ENCODE results near the gene SULF2. TPM values are rescaled to one million over a fixed set of nuclear protein-coding genes. Genes with fewer than 3 reads are reported as not detected.

SULF2 gene
- total RNA-seq, 1 donor from 2014 or later: 78.2 TPM

- no peak for TF ChIP-seq CTCF (IDR thresholded peaks at IDR 0.05; ENCODE audit: insufficient read depth, low read length, poor library complexity, severe bottlenecking)
- DNase-seq (ENCODE audit: low read depth): no peak
- Histone ChIP-seq H3K4me3 (ENCODE audit: low read depth, low read length) (no peak overlapping the region), H3K36me3 (ENCODE audit: control insufficient read depth, insufficient read depth, low read length) (no peaks in the 10 kb centered on the region), H3K27me3 (ENCODE audit: control insufficient read depth, insufficient read depth, low read length) (no peaks in the 10 kb centered on the region)
Measured at GRCh38 chr20:47675190-47676142, 109.8 kb downstream of the SULF2 start.

- no peak overlapping the region for H3K4me3 ChIP-seq (ENCODE audit: low read depth, low read length)
- no peak for DNase-seq (ENCODE audit: low read depth)
- no peaks in the 10 kb centered on the region for H3K36me3 ChIP-seq (ENCODE audit: control insufficient read depth, insufficient read depth, low read length)
- H3K27me3 ChIP-seq (ENCODE audit: control insufficient read depth, insufficient read depth, low read length): no peaks in the 10 kb centered on the region
- no peak for TF ChIP-seq CTCF (IDR thresholded peaks at IDR 0.05; ENCODE audit: insufficient read depth, low read length, poor library complexity, severe bottlenecking)
Measured at GRCh38 chr20:47674686-47675085, 110.6 kb downstream of the SULF2 start.

GRCh38 chr20:47674145-47674544 lies 111.1 kb downstream of the SULF2 start:
- TF ChIP-seq CTCF (IDR thresholded peaks at IDR 0.05; ENCODE audit: insufficient read depth, low read length, poor library complexity, severe bottlenecking): no peak
- H3K27me3 ChIP-seq (ENCODE audit: control insufficient read depth, insufficient read depth, low read length): no peaks in the 10 kb centered on the region
- H3K36me3 ChIP-seq (ENCODE audit: control insufficient read depth, insufficient read depth, low read length): no peaks in the 10 kb centered on the region
- DNase-seq (ENCODE audit: low read depth): no peak
- H3K4me3 ChIP-seq (ENCODE audit: low read depth, low read length): no peak overlapping the region

GRCh38 chr20:47673671-47673955 lies 111.7 kb downstream of the SULF2 start:
- no peak for DNase-seq (ENCODE audit: low read depth)
- Histone ChIP-seq H3K36me3 (ENCODE audit: control insufficient read depth, insufficient read depth, low read length) (no peaks in the 10 kb centered on the region), H3K27me3 (ENCODE audit: control insufficient read depth, insufficient read depth, low read length) (no peaks in the 10 kb centered on the region), H3K4me3 (ENCODE audit: low read depth, low read length) (no peak overlapping the region)
- no peak for TF ChIP-seq CTCF (IDR thresholded peaks at IDR 0.05; ENCODE audit: insufficient read depth, low read length, poor library complexity, severe bottlenecking)

GRCh38 chr20:47672886-47673670 lies 112.2 kb downstream of the SULF2 start:
- no peak for TF ChIP-seq CTCF (IDR thresholded peaks at IDR 0.05; ENCODE audit: insufficient read depth, low read length, poor library complexity, severe bottlenecking)

More at GRCh38 chr20:47672886-47673670, 112.2 kb downstream of the SULF2 start:
- no peak for DNase-seq (ENCODE audit: low read depth)
- H3K36me3 ChIP-seq (ENCODE audit: control insufficient read depth, insufficient read depth, low read length): no peaks in the 10 kb centered on the region
- no peaks in the 10 kb centered on the region for H3K27me3 ChIP-seq (ENCODE audit: control insufficient read depth, insufficient read depth, low read length)
- no peak overlapping the region for H3K4me3 ChIP-seq (ENCODE audit: low read depth, low read length)
